ENCODE measurements around the gene WNT6. TPM values are rescaled to one million over a fixed set of nuclear protein-coding genes. Genes with fewer than 3 reads are reported as not detected.

WNT6 gene
- total RNA-seq, 1 donor from 2014 or later, result 0.44 TPM

- intact Hi-C loops (cut with DNase I), result loop anchor here (10.0 kb wide), 1 partner anchor 135 kb away; the partner anchor contains the start of gene TTLL4
Observed at GRCh38 chr2:218849721-218850120, 9.9 kb upstream of the WNT6 start.

DNA sequence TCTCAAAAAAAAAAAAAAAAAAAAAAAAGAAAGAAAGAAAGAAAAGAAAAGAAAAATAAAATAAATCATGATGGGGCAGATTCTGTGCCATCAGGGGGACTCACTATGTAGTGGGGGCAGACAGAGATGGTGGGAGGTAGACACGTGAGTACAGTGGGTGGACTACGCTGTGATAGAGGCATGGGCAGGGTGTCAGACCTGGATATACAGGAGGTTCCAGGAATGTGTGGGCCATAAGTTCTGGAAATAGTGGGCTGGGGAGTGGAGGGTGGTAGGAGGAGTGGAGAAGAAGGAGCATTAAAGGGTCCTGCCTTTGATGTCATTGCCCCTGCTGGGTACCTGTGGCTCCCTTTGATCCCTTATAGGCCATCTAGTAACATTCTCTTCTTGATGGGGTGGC, 8.8 kb upstream of the WNT6 start:
- no peak overlapping the region for H3K27ac ChIP-seq
- no peaks in the 10 kb centered on the region for H3K9me3 ChIP-seq
- H3K27me3 ChIP-seq (ENCODE audit: low read depth), result peaks cover 63% of the 10 kb centered on the region
- no peaks in the 10 kb centered on the region for H3K4me1 ChIP-seq
- no peak for DNase-seq
- TF ChIP-seq CTCF (IDR thresholded peaks at IDR 0.05), result no peak
- H3K4me3 ChIP-seq, result no peak overlapping the region
- intact Hi-C loops (cut with DNase I), result no loop called here
- H3K36me3 ChIP-seq, result no peaks in the 10 kb centered on the region
- no peak for ATAC-seq

More at GRCh38 chr2:218849721-218850120, 9.9 kb upstream of the WNT6 start:
- no peak for TF ChIP-seq CTCF (IDR thresholded peaks at IDR 0.05)
- no peak overlapping the region for H3K27ac ChIP-seq
- H3K4me3 ChIP-seq, result no peak overlapping the region
- no peaks in the 10 kb centered on the region for H3K4me1 ChIP-seq
- H3K36me3 ChIP-seq, result no peaks in the 10 kb centered on the region
- ATAC-seq (no peak), DNase-seq (no peak)
- no peaks in the 10 kb centered on the region for H3K9me3 ChIP-seq
- H3K27me3 ChIP-seq (ENCODE audit: low read depth), result peaks cover 52% of the 10 kb centered on the region

GRCh38 chr2:218851286-218851685, 8.3 kb upstream of the WNT6 start:
- Histone ChIP-seq H3K4me1 (no peaks in the 10 kb centered on the region), H3K9me3 (no peaks in the 10 kb centered on the region), H3K36me3 (no peaks in the 10 kb centered on the region), H3K27me3 (ENCODE audit: low read depth) (peaks cover 64% of the 10 kb centered on the region), H3K4me3 (no peak overlapping the region), H3K27ac (no peak overlapping the region)
- no peak for TF ChIP-seq CTCF (IDR thresholded peaks at IDR 0.05)
- intact Hi-C loops (cut with DNase I), result no loop called here
- ATAC-seq (no peak), DNase-seq (no peak)

GRCh38 chr2:218852911-218853667, 6.5 kb upstream of the WNT6 start:
- intact Hi-C loops (cut with DNase I), result no loop called here
- no peak overlapping the region for H3K4me3 ChIP-seq
- no peaks in the 10 kb centered on the region for H3K36me3 ChIP-seq
- H3K27ac ChIP-seq, result no peak overlapping the region
- ATAC-seq (peak; percentile 69 to 73), DNase-seq (peak; percentile 71)
- peaks cover 69% of the 10 kb centered on the region for H3K27me3 ChIP-seq (ENCODE audit: low read depth)
- H3K4me1 ChIP-seq, result no peaks in the 10 kb centered on the region
- peak; percentile 65 for TF ChIP-seq CTCF (IDR thresholded peaks at IDR 0.05)
- no peaks in the 10 kb centered on the region for H3K9me3 ChIP-seq

GRCh38 chr2:218853766-218854165, 5.8 kb upstream of the WNT6 start:
- intact Hi-C loops (cut with DNase I), result no loop called here
- H3K27me3 ChIP-seq (ENCODE audit: low read depth), result peaks cover 69% of the 10 kb centered on the region
- H3K9me3 ChIP-seq, result no peaks in the 10 kb centered on the region
- ATAC-seq, result peak in 1 of 2 donors; percentile 23
- no peaks in the 10 kb centered on the region for H3K36me3 ChIP-seq
- H3K4me1 ChIP-seq, result no peaks in the 10 kb centered on the region
- no peak overlapping the region for H3K27ac ChIP-seq
- no peak for DNase-seq
- TF ChIP-seq CTCF (IDR thresholded peaks at IDR 0.05), result no peak
- H3K4me3 ChIP-seq, result no peak overlapping the region
